CD1c-positive myeloid dendritic cell (primary cell): ENCODE results near the gene MAFG.

Experiments
- DNase-seq: peaks from one replicate; pipeline ENCODE4 v3.0.0-alpha.2; 2016; ENCODE audit errors: extremely low spot score

Gene MAFG

GRCh38 chr17:81868674-81869220, 58.8 kb downstream of the MAFG start:
- no peak for DNase-seq
